Neural cell (in vitro differentiated cells): Measurements from ENCODE around the gene EEF1AKMT3. TPM values are rescaled to one million over a fixed set of nuclear protein-coding genes. Genes with fewer than 3 reads are reported as not detected.

ENCODE experiments used
- H2AFZ ChIP-seq: fragments of 200-600, 300-800 bp; sonication (generic), shearing (Covaris generic); 2 replicates; pipeline ENCODE4 v1.6.0; 2014; ENCODE audit warnings: low read depth, mild to moderate bottlenecking, antibody characterized with exemption, low read length, moderate library complexity
- H3F3A ChIP-seq: fragments of 200-600 bp; shearing (Covaris generic); 2 replicates; pipeline ENCODE4 v1.6.1; 2016; ENCODE audit warnings: mild to moderate bottlenecking, moderate library complexity, mixed read lengths, antibody characterized with exemption, low read length; ENCODE audit not compliant: insufficient read depth, poor library complexity, severe bottlenecking
- H3K27ac ChIP-seq: fragments of 200-600, 300-800 bp; sonication (generic), shearing (Covaris generic); 2 replicates; pipeline ENCODE4 v1.5.1; 2014; ENCODE audit warnings: mild to moderate bottlenecking, low read length, moderate library complexity
- H3K27me3 ChIP-seq: fragments of 300-800, 200-600 bp; sonication (generic), shearing (Covaris generic); 2 replicates; pipeline ENCODE4 v1.6.0; 2014; ENCODE audit warnings: mild to moderate bottlenecking, low read depth, low read length, moderate library complexity; ENCODE audit not compliant: insufficient read depth
- H3K36me3 ChIP-seq: fragments of 300-800, 200-600 bp; sonication (generic), shearing (Covaris generic); 2 replicates; pipeline ENCODE4 v1.5.1; 2014; ENCODE audit warnings: mild to moderate bottlenecking, antibody characterized with exemption, low read length, moderate library complexity; ENCODE audit not compliant: insufficient read depth
- H3K4me2 ChIP-seq: fragments of 300-800, 200-600 bp; sonication (generic), shearing (Covaris generic); 2 replicates; pipeline ENCODE4 v1.6.0; 2014; ENCODE audit warnings: mild to moderate bottlenecking, low read length
- H3K4me3 ChIP-seq: fragments of 300-800, 200-600 bp; sonication (generic), shearing (Covaris generic); 2 replicates; pipeline ENCODE4 v1.5.1; 2014; ENCODE audit warnings: mild to moderate bottlenecking, low read length, moderate library complexity
- H3K79me2 ChIP-seq: fragments of 200-600 bp; shearing (Covaris generic); replicated peaks from 2 replicates; pipeline ENCODE4 v1.6.0; 2014; ENCODE audit warnings: mild to moderate bottlenecking, low read length, moderate library complexity; ENCODE audit not compliant: insufficient read depth
- H3K9ac ChIP-seq: fragments of 300-800, 200-600 bp; sonication (generic), shearing (Covaris generic); 2 replicates; pipeline ENCODE4 v1.6.1; 2016; ENCODE audit warnings: mild to moderate bottlenecking, low read length, mixed read lengths
- H3K9me2 ChIP-seq: fragments of 200-600 bp; shearing (Covaris generic); 2 replicates; pipeline ENCODE4 v1.6.1; 2016; ENCODE audit warnings: mild to moderate bottlenecking, low read length, mixed read lengths; ENCODE audit not compliant: insufficient read depth
- H3K9me3 ChIP-seq: fragments of 200-600, 300-800 bp; sonication (generic), shearing (Covaris generic); 2 replicates; pipeline ENCODE4 v1.6.1; 2016; ENCODE audit warnings: mild to moderate bottlenecking, mixed run types, low read length, moderate library complexity, mixed read lengths
- H4K20me1 ChIP-seq: fragments of 200-600 bp; shearing (Covaris generic); 2 replicates; pipeline ENCODE4 v1.6.1; 2016; ENCODE audit warnings: mild to moderate bottlenecking, mixed run types; ENCODE audit not compliant: insufficient read depth
- EP300 ChIP-seq: fragments of 450-650 bp; conservative IDR thresholded peaks from 2 replicates; pipeline ENCODE4 v1.6.1; 2014; ENCODE audit warnings: antibody characterized with exemption, mild to moderate bottlenecking, moderate library complexity; ENCODE audit not compliant: poor library complexity, severe bottlenecking
- EZH2 ChIP-seq: fragments of 200-600, 300-800 bp; shearing (Covaris generic), sonication (generic); IDR thresholded peaks from 2 replicates; pipeline ENCODE4 v1.6.1; 2014; ENCODE audit warnings: antibody characterized with exemption, low read length, borderline replicate concordance, mild to moderate bottlenecking; ENCODE audit not compliant: insufficient read depth, poor library complexity, severe bottlenecking
- MXI1 ChIP-seq: fragments of 450-650 bp; conservative IDR thresholded peaks from 2 replicates; pipeline ENCODE4 v1.6.1; 2014; ENCODE audit warnings: antibody characterized with exemption, mild to moderate bottlenecking; ENCODE audit not compliant: poor library complexity, severe bottlenecking
- POLR2AphosphoS5 ChIP-seq: IDR thresholded peaks from 2 replicates; pipeline ENCODE4 v1.6.1; 2012
- RAD21 ChIP-seq: fragments of 450-650 bp; conservative IDR thresholded peaks from 2 replicates; pipeline ENCODE4 v1.6.1; 2014; ENCODE audit warnings: antibody characterized with exemption, mild to moderate bottlenecking, moderate library complexity
- SMC3 ChIP-seq: fragments of 450-650 bp; conservative IDR thresholded peaks from 2 replicates; pipeline ENCODE4 v1.6.1; 2014; ENCODE audit warnings: antibody characterized with exemption, mild to moderate bottlenecking, moderate library complexity; ENCODE audit not compliant: poor library complexity
- TAF1 ChIP-seq: IDR thresholded peaks from 2 replicates; pipeline ENCODE4 v1.6.1; 2012; ENCODE audit warnings: low read depth
- polyA plus RNA-seq: library from polyadenylated mRNA; depleted of rRNA; stranded (reverse); fragments of >200 nt; gene quantifications from 2 replicates; pipeline ENCODE4 v1.2.3, GENCODE V29; 2014
- TF ChIP-seq, protein P1 (sequence below): fragments of 450-650 bp; IDR thresholded peaks from 2 replicates; pipeline ENCODE4 v1.5.1; 2014; ENCODE audit warnings: antibody characterized with exemption, mild to moderate bottlenecking, moderate library complexity; ENCODE audit not compliant: poor library complexity, severe bottlenecking
- TF ChIP-seq, protein P2 (sequence below): IDR thresholded peaks from 2 replicates; pipeline ENCODE4 v1.6.1; 2012; ENCODE audit warnings: borderline replicate concordance

Gene EEF1AKMT3
- polyA plus RNA-seq, 1 donor from 2014 or later = 1.6 TPM

DNA sequence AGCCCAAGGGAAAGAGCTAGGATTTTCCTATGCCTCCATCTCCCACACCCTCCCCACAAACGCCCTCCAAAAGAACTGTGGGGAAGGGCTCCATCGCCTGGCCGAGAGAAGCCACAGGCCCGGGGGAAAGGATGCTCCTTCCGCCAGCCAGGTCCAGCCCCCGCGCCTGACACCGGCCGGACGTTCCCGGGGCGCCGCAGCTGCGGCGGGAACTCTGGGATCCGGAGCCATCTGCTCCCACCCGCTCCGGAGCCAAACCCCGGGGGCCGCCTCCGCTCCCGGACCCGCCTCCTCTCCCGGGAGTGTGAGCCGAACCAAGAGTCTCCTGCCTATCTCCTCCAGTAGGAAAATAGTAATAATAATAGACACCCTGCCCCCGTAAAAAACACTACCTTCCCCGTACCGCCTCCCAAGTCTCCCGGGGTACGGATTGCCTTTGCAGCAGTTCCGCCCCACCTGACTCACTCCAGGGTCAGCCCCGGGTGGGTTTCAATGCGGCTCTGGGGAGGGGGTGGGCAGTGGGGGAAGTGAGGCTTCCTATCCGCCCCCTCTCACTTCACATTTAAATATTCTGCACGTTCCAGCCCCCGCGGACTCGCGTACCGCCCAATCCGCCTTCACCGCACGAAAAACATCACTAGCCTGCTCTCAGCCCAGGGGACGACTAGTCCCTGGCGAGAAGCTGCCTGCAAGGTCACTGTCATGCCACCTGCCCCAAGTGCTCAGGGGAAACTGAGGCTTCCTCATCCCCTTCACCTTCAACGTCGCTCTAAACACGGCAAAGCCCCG, 36.3 kb upstream of the EEF1AKMT3 start:
- H3F3A ChIP-seq = no peaks in the 10 kb centered on the region
- peaks cover 20% of the 10 kb centered on the region for H4K20me1 ChIP-seq
- peaks cover 16% of the 10 kb centered on the region for H3K36me3 ChIP-seq
- no peaks in the 10 kb centered on the region for H3K9me3 ChIP-seq
- no peak overlapping the region for H3K27ac ChIP-seq
- no peak overlapping the region for H2AFZ ChIP-seq
- peak overlapping the region; percentile 90 for H3K4me2 ChIP-seq
- TF ChIP-seq POLR2AphosphoS5 (no peak), SMC3 (peak; percentile 43), RAD21 (peak; percentile 61)
- TF ChIP-seq, protein P1, sequence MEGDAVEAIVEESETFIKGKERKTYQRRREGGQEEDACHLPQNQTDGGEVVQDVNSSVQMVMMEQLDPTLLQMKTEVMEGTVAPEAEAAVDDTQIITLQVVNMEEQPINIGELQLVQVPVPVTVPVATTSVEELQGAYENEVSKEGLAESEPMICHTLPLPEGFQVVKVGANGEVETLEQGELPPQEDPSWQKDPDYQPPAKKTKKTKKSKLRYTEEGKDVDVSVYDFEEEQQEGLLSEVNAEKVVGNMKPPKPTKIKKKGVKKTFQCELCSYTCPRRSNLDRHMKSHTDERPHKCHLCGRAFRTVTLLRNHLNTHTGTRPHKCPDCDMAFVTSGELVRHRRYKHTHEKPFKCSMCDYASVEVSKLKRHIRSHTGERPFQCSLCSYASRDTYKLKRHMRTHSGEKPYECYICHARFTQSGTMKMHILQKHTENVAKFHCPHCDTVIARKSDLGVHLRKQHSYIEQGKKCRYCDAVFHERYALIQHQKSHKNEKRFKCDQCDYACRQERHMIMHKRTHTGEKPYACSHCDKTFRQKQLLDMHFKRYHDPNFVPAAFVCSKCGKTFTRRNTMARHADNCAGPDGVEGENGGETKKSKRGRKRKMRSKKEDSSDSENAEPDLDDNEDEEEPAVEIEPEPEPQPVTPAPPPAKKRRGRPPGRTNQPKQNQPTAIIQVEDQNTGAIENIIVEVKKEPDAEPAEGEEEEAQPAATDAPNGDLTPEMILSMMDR = peak; percentile 64
- H3K27me3 ChIP-seq = peaks cover 45% of the 10 kb centered on the region
- H3K9me2 ChIP-seq = no peaks in the 10 kb centered on the region
- no peaks in the 10 kb centered on the region for H3K79me2 ChIP-seq
- H3K4me3 ChIP-seq = peak overlapping the region; percentile 88
- peak overlapping the region; percentile 95 for H3K9ac ChIP-seq

DNA sequence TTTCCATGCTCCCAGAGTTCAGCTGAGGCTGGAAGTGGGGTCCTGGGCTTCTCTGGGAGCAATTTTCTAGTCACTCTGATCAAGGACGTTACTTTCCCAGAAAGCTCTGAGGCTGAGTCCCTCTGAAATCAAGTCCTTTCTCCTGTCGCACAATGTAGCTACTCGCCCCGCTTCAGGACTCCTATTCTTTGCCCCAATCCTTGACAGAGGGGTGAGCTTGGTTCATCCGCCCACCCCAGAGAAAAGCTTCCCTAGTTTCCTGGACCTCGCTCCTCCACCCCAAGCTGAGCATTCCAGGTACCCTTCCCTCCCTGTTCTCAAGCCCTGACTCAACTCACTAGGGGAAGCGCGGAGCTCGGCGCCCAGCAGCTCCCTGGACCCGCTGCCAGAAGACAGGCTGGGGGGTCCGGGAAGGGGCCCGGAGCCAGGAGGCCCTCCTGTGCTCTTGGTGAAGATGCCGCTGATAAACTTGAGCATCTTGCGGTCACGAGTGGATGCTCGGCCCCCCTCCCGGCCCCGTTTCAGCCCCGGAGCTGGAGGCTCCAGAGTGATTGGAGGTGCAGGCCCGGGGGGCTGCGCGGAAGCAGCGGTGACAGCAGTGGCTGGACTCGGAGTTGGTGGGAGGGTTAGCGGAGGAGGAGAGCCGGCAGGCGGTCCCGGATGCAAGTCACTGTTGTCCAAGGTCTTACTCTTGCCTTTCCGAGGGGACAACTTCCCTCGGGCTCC, 35.5 kb upstream of the EEF1AKMT3 start:
- Histone ChIP-seq H3K9me3 (no peaks in the 10 kb centered on the region), H3K79me2 (no peaks in the 10 kb centered on the region), H3K36me3 (peaks cover 16% of the 10 kb centered on the region), H4K20me1 (peaks cover 20% of the 10 kb centered on the region), H3F3A (no peaks in the 10 kb centered on the region), H2AFZ (no peak overlapping the region), H3K27me3 (peaks cover 39% of the 10 kb centered on the region), H3K27ac (no peak overlapping the region), H3K9me2 (no peaks in the 10 kb centered on the region), H3K9ac (peak overlapping the region; percentile 95), H3K4me2 (peak overlapping the region; percentile 90), H3K4me3 (peak overlapping the region; percentile 88)
- TF ChIP-seq, protein P2, sequence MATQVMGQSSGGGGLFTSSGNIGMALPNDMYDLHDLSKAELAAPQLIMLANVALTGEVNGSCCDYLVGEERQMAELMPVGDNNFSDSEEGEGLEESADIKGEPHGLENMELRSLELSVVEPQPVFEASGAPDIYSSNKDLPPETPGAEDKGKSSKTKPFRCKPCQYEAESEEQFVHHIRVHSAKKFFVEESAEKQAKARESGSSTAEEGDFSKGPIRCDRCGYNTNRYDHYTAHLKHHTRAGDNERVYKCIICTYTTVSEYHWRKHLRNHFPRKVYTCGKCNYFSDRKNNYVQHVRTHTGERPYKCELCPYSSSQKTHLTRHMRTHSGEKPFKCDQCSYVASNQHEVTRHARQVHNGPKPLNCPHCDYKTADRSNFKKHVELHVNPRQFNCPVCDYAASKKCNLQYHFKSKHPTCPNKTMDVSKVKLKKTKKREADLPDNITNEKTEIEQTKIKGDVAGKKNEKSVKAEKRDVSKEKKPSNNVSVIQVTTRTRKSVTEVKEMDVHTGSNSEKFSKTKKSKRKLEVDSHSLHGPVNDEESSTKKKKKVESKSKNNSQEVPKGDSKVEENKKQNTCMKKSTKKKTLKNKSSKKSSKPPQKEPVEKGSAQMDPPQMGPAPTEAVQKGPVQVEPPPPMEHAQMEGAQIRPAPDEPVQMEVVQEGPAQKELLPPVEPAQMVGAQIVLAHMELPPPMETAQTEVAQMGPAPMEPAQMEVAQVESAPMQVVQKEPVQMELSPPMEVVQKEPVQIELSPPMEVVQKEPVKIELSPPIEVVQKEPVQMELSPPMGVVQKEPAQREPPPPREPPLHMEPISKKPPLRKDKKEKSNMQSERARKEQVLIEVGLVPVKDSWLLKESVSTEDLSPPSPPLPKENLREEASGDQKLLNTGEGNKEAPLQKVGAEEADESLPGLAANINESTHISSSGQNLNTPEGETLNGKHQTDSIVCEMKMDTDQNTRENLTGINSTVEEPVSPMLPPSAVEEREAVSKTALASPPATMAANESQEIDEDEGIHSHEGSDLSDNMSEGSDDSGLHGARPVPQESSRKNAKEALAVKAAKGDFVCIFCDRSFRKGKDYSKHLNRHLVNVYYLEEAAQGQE = no peak
- TF ChIP-seq SMC3 (no peak), EZH2 (no peak), EP300 (no peak), RAD21 (no peak), TAF1 (no peak), MXI1 (no peak), POLR2AphosphoS5 (no peak)
- TF ChIP-seq, protein P1 = no peak
